ENCODE data around the gene ZNF618. TPM values are rescaled to one million over a fixed set of nuclear protein-coding genes. Genes with fewer than 3 reads are reported as not detected.

The ZNF618 gene
- total and polyA plus RNA-seq, 4 donors, result 4.9 to 17.3 (median 11.4) TPM

DNA sequence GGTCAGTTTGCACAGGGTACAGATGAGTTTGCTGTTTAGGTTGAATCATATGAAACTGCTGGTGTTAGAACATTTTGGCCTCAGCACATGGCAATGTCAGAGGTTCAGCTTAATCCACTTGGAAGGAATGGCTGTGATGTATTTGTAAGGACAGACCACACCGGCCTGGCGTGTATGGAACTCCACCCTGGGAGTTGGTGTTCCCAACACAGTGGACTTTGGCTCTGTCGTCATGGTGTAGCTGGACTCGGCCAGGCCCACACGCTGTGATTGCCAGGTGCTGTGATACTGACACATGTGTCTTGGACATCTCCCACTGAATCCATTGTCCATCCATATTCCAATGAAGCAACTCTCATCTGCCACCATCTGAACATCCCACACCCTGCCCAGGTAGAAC lies 90.3 kb downstream of the ZNF618 start:
- H3K4me1 ChIP-seq (ENCODE audit: control insufficient read depth in 1 of 2, insufficient read depth in 2 of 2, low read length in 2 of 2), result no peaks in the 10 kb centered on the region
- 51 to 54% methylated on average over 5 of the region's 5 CpGs for WGBS, 2 donors
- no peak for DNase-seq
- no peaks in the 10 kb centered on the region for H3K9me3 ChIP-seq (ENCODE audit: control insufficient read depth, low read length)
- no peak overlapping the region for H3K4me3 ChIP-seq (ENCODE audit: low read length in 2 of 2)
- intact Hi-C loops (cut with DNase I), result no loop called here
- H3K27me3 ChIP-seq (ENCODE audit: control insufficient read depth in 1 of 2, insufficient read depth in 2 of 2, low read length in 1 of 2), result no peaks in the 10 kb centered on the region
- no peak overlapping the region for H3K27ac ChIP-seq (ENCODE audit: low read depth in 1 of 2, low read length in 2 of 2)
- H3K36me3 ChIP-seq (ENCODE audit: control insufficient read depth in 1 of 2, insufficient read depth in 2 of 2, low read length in 1 of 2), result no peaks in the 10 kb centered on the region
- ATAC-seq (ENCODE audit: low FRiP score), result no peak

DNA sequence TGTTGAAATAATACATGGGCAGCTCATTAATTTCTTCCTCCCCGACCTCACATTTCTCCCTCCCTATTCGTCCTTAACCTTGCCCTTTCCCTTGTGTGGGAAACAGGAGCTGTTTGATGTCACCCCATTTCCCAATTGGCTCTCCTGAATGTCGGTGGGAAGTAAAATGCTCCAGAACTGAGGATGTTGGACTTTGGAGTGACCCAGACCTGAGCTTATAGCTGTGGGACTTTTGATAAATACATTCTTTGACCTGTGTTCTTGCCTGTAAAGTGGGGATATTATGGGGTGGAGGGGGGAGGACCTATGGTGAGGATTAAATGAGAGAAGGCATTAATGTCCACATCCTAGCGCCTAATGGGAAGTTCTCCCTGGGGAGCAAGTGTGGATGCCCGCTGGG lies 91.3 kb downstream of the ZNF618 start:
- H3K36me3 ChIP-seq (ENCODE audit: control insufficient read depth in 1 of 2, insufficient read depth in 2 of 2, low read length in 1 of 2), result no peaks in the 10 kb centered on the region
- no peak overlapping the region for H3K4me3 ChIP-seq (ENCODE audit: low read length in 2 of 2)
- no peak for DNase-seq
- WGBS, 2 donors, result 88 to 89% methylated on average over 5 of the region's 5 CpGs
- H3K9me3 ChIP-seq (ENCODE audit: control insufficient read depth, low read length), result no peaks in the 10 kb centered on the region
- no peak overlapping the region for H3K27ac ChIP-seq (ENCODE audit: low read depth in 1 of 2, low read length in 2 of 2)
- no peak for ATAC-seq (ENCODE audit: low FRiP score)
- H3K4me1 ChIP-seq (ENCODE audit: control insufficient read depth in 1 of 2, insufficient read depth in 2 of 2, low read length in 2 of 2), result no peaks in the 10 kb centered on the region
- no peaks in the 10 kb centered on the region for H3K27me3 ChIP-seq (ENCODE audit: control insufficient read depth in 1 of 2, insufficient read depth in 2 of 2, low read length in 1 of 2)
- intact Hi-C loops (cut with DNase I), result no loop called here

DNA sequence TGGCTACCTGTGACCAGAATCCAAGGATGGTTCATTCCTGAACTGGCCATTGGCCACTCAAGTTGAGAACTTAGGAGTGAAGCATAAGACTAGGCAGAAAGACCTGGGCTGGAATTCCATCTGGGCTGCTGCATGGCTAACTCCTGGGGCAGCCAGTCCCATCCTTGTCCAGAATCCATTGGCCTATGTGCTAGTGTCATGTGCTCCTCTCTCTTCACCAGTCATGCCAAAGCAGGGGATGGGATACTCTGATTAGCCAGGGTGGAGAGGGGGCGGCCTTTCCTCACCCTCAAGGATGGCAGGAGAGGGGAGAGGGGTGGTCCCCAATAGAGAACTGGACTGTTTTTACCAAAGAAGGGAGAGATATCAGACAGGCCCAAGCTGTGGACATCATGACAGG lies 93.2 kb downstream of the ZNF618 start:
- H3K4me3 ChIP-seq (ENCODE audit: low read length in 2 of 2), result no peak overlapping the region
- H3K9me3 ChIP-seq (ENCODE audit: control insufficient read depth, low read length), result no peaks in the 10 kb centered on the region
- H3K4me1 ChIP-seq (ENCODE audit: control insufficient read depth in 1 of 2, insufficient read depth in 2 of 2, low read length in 2 of 2), result no peaks in the 10 kb centered on the region
- 100% methylated on average over 1 of the region's 1 CpG for WGBS, 2 donors
- no peaks in the 10 kb centered on the region for H3K36me3 ChIP-seq (ENCODE audit: control insufficient read depth in 1 of 2, insufficient read depth in 2 of 2, low read length in 1 of 2)
- no peak for DNase-seq
- no peaks in the 10 kb centered on the region for H3K27me3 ChIP-seq (ENCODE audit: control insufficient read depth in 1 of 2, insufficient read depth in 2 of 2, low read length in 1 of 2)
- intact Hi-C loops (cut with DNase I), result no loop called here
- ATAC-seq (ENCODE audit: low FRiP score), result no peak
- no peak overlapping the region for H3K27ac ChIP-seq (ENCODE audit: low read depth in 1 of 2, low read length in 2 of 2)

DNA sequence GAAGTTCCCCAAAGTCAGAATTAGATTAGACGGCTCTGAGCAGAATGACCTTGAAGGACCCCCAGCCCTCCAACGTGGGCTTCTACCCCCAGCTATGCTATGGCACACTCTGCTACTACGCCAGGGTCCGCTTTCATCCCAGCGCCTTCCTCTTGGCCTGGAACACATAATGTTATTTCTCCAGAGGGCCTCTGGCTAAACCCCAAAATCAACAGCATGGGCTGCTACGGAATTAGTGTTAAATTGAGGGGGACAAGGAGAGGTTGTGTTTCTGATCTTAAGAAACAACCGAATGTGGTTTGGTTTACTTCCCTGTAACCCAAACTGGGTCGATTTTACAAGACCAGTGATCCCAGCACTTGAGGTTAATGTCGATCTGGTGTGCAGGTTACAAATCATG lies 97.1 kb downstream of the ZNF618 start:
- H3K27me3 ChIP-seq (ENCODE audit: control insufficient read depth in 1 of 2, insufficient read depth in 2 of 2, low read length in 1 of 2), result no peaks in the 10 kb centered on the region
- ATAC-seq (ENCODE audit: low FRiP score) (no peak), DNase-seq (no peak)
- intact Hi-C loops (cut with DNase I), result no loop called here
- no peaks in the 10 kb centered on the region for H3K9me3 ChIP-seq (ENCODE audit: control insufficient read depth, low read length)
- H3K4me1 ChIP-seq (ENCODE audit: control insufficient read depth in 1 of 2, insufficient read depth in 2 of 2, low read length in 2 of 2), result no peaks in the 10 kb centered on the region
- 6 to 8% methylated on average over 9 of the region's 9 CpGs for WGBS, 2 donors
- H3K27ac ChIP-seq (ENCODE audit: low read depth in 1 of 2, low read length in 2 of 2), result peak overlapping the region in 1 of 2 donors; percentile 12
- H3K36me3 ChIP-seq (ENCODE audit: control insufficient read depth in 1 of 2, insufficient read depth in 2 of 2, low read length in 1 of 2), result no peaks in the 10 kb centered on the region
- no peak overlapping the region for H3K4me3 ChIP-seq (ENCODE audit: low read length in 2 of 2)

DNA sequence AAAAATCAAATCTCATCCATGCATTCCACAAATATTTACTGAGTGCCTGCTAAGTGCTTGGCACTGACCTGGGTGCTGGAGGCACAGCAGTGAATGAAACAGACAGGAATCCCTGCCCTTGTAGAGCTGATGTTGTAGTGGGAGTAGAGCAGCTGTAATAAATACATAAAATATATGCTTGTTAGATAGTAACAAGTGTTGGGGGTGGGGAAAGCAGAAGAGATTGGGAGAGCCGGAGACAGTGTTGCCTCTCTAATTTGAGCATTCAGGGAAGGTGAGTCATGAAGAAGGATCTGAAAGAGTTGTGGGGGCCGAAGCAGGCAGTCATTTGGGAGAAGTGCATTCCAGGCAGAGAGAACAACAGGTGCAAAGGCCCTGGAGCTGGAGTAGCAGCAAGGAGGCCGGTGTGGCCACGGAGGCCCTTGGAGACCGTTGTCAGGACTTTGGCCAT lies 97.9 kb downstream of the ZNF618 start:
- Histone ChIP-seq H3K27me3 (ENCODE audit: control insufficient read depth in 1 of 2, insufficient read depth in 2 of 2, low read length in 1 of 2) (no peaks in the 10 kb centered on the region), H3K4me3 (ENCODE audit: low read length in 2 of 2) (no peak overlapping the region), H3K4me1 (ENCODE audit: control insufficient read depth in 1 of 2, insufficient read depth in 2 of 2, low read length in 2 of 2) (no peaks in the 10 kb centered on the region), H3K27ac (ENCODE audit: low read depth in 1 of 2, low read length in 2 of 2) (no peak overlapping the region), H3K36me3 (ENCODE audit: control insufficient read depth in 1 of 2, insufficient read depth in 2 of 2, low read length in 1 of 2) (no peaks in the 10 kb centered on the region), H3K9me3 (ENCODE audit: control insufficient read depth, low read length) (no peaks in the 10 kb centered on the region)
- DNase-seq (no peak), ATAC-seq (ENCODE audit: low FRiP score) (no peak)
- WGBS, 2 donors, result 64 to 70% methylated on average over 5 of the region's 5 CpGs
- intact Hi-C loops (cut with DNase I), result no loop called here

DNA sequence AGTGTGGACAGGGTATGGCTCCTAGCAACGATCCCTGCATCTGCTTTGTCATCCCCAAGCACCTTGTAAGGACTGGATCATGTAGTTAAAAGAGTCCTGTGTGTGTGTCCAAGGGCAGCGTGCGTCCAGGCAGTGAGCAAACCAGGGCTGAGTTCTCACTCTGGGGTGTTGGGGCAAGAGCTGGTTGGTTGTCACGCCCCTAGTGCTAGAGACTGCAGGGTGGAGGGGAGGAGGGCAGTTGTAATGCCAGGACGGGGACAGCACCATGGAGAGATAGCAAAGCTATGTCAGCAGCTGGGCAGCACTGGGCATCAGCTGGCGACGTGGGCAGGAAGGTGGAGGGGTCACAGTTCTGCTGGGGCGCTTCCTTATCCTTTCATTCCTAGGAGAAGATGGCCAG lies 100.8 kb downstream of the ZNF618 start:
- Histone ChIP-seq H3K27me3 (ENCODE audit: control insufficient read depth in 1 of 2, insufficient read depth in 2 of 2, low read length in 1 of 2) (no peaks in the 10 kb centered on the region), H3K4me1 (ENCODE audit: control insufficient read depth in 1 of 2, insufficient read depth in 2 of 2, low read length in 2 of 2) (no peaks in the 10 kb centered on the region), H3K4me3 (ENCODE audit: low read length in 2 of 2) (no peak overlapping the region), H3K36me3 (ENCODE audit: control insufficient read depth in 1 of 2, insufficient read depth in 2 of 2, low read length in 1 of 2) (no peaks in the 10 kb centered on the region), H3K27ac (ENCODE audit: low read depth in 1 of 2, low read length in 2 of 2) (no peak overlapping the region), H3K9me3 (ENCODE audit: control insufficient read depth, low read length) (no peaks in the 10 kb centered on the region)
- DNase-seq (no peak), ATAC-seq (ENCODE audit: low FRiP score) (no peak)
- intact Hi-C loops (cut with DNase I), result no loop called here
- WGBS, 2 donors, result 94 to 97% methylated on average over 8 of the region's 8 CpGs

DNA sequence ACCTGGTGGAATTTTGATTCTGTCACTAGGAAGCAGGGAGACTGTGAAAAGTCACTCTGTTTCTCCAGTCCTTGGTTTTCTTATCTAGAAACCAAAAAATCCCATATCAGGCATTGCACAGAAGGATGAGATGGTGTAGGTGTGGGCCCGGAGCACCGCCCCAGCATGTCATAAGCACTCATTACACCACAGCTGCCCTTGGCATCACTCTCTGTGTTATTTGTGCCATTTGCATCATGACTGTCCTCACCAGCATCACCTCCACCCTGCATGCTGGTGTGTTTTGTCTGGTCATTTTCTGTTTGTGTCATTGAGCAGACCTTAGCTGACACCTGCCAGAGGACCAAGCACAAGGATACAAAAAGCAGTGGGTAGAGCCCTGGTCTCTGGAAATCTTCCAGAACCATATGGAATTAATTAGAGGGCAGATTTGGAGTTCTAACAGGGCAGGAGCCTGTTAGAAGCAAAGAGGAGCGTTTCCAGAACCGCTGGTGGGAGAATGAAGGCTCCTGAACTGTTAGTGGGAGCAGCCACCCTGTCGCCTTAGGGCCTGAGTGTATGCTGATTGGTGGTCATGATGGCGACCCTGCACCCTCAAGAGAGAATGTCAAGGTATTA lies 102.7 kb downstream of the ZNF618 start:
- no peaks in the 10 kb centered on the region for H3K9me3 ChIP-seq (ENCODE audit: control insufficient read depth, low read length)
- no peak overlapping the region for H3K27ac ChIP-seq (ENCODE audit: low read depth in 1 of 2, low read length in 2 of 2)
- intact Hi-C loops (cut with DNase I), result no loop called here
- H3K36me3 ChIP-seq (ENCODE audit: control insufficient read depth in 1 of 2, insufficient read depth in 2 of 2, low read length in 1 of 2), result no peaks in the 10 kb centered on the region
- H3K4me3 ChIP-seq (ENCODE audit: low read length in 2 of 2), result no peak overlapping the region
- DNase-seq, result no peak
- 95% methylated on average over 6 of the region's 6 CpGs for WGBS, 2 donors
- H3K27me3 ChIP-seq (ENCODE audit: control insufficient read depth in 1 of 2, insufficient read depth in 2 of 2, low read length in 1 of 2), result no peaks in the 10 kb centered on the region
- ATAC-seq (ENCODE audit: low FRiP score), result no peak
- H3K4me1 ChIP-seq (ENCODE audit: control insufficient read depth in 1 of 2, insufficient read depth in 2 of 2, low read length in 2 of 2), result no peaks in the 10 kb centered on the region

DNA sequence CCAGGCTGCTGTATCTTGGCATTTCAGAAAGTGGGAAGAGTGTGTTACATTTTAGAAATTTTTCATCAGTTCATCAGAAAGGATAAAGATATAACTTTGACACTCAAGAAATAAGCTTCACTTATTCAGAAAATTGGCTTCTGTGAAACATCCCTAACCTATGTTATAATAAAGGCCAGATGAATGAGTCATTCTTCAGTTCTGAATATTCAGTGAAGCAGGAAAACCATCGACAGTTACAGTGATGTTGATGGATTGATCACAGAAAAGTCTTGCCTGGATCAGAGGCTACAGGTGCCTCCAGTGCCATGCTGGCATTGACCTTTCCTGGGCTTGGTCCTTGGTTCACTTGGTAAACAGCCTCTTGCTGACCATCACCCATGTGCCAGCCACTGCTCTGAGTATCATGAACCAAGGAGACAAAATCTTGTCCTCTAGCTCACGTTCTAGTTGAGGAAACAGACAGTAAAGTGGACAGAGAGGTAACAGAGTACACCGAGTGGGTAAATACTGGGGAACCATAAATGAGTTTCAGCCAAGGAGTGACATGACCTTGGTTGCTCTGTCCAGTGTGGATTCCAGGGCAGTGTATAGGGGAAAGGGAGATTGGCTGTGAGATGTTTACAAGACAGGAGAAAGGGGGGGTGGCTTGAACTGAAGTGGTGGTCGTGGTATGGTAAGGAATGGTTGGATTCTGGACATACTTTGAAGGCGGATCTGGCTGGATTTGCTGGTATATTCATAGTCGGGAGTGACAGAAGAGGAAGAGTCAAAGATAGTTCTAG lies 103.4 kb downstream of the ZNF618 start:
- ATAC-seq (ENCODE audit: low FRiP score) (no peak), DNase-seq (no peak)
- Histone ChIP-seq H3K36me3 (ENCODE audit: control insufficient read depth in 1 of 2, insufficient read depth in 2 of 2, low read length in 1 of 2) (no peaks in the 10 kb centered on the region), H3K4me1 (ENCODE audit: control insufficient read depth in 1 of 2, insufficient read depth in 2 of 2, low read length in 2 of 2) (no peaks in the 10 kb centered on the region), H3K27me3 (ENCODE audit: control insufficient read depth in 1 of 2, insufficient read depth in 2 of 2, low read length in 1 of 2) (no peaks in the 10 kb centered on the region), H3K27ac (ENCODE audit: low read depth in 1 of 2, low read length in 2 of 2) (no peak overlapping the region), H3K9me3 (ENCODE audit: control insufficient read depth, low read length) (no peaks in the 10 kb centered on the region), H3K4me3 (ENCODE audit: low read length in 2 of 2) (no peak overlapping the region)
- intact Hi-C loops (cut with DNase I), result loop anchor here in 1 of 2 donors (10.0 kb wide), 1 partner anchor 105 kb away; the partner anchor contains the start of gene ZNF618
- 77 to 95% methylated on average over 6 of the region's 6 CpGs for WGBS, 2 donors

All from aorta (tissue), 5 donors.